C4-2B (cell line): ENCODE data around the gene MEF2D.

Experiments
- CTCF ChIP-seq: fragments of 450-650 bp; conservative IDR thresholded peaks from 2 replicates; pipeline ENCODE4 v1.5.1; 2017; ENCODE audit warnings: mild to moderate bottlenecking
- ZFX ChIP-seq: fragments of 450-650 bp; IDR thresholded peaks from 2 replicates; pipeline ENCODE4 v1.6.1; 2017

GRCh38 chr1:156499842-156500542 is 583 bp downstream of the MEF2D start:
- no peak for TF ChIP-seq CTCF
- no peak for TF ChIP-seq ZFX
